CD14-positive monocyte (primary cell): ENCODE measurements around the gene DPPA2. TPM values are rescaled to one million over a fixed set of nuclear protein-coding genes. Genes with fewer than 3 reads are reported as not detected.

Experiments used
- DNase-seq, 3 donors: peaks; one replicate each; pipeline ENCODE4 v3.0.0-alpha.2; 2011 to 2022
- H2AFZ ChIP-seq: 2 replicates; pipeline ENCODE4 v1.6.0; 2012; ENCODE audit warnings: mild to moderate bottlenecking, low read depth, low read length, inconsistent platforms; ENCODE audit not compliant: insufficient read depth, poor library complexity, severe bottlenecking
- H3K27ac ChIP-seq, 2 donors: 1 replicate in 1 of 2; 2 replicates in 1 of 2; pipeline ENCODE4 v1.5.1; 2012 to 2013; ENCODE audit warnings: low read length in 2 of 2, control low read depth in 1 of 2, inconsistent platforms in 1 of 2, low read depth in 1 of 2, mild to moderate bottlenecking in 1 of 2
- H3K27me3 ChIP-seq, 2 donors: one replicate each; pipeline versions ENCODE4 v1.6.0 to v1.6.1; 2011 to 2013; ENCODE audit warnings: low read length in 2 of 2; ENCODE audit not compliant: control insufficient read depth in 2 of 2, insufficient read depth in 2 of 2
- H3K36me3 ChIP-seq, 2 donors: replicated peaks in 1 of 2; 1 replicate in 1 of 2; 2 replicates in 1 of 2; pipeline versions ENCODE4 v1.5.1 to v1.6.1; 2012 to 2013; ENCODE audit warnings: low read length in 2 of 2, control low read depth in 1 of 2, inconsistent platforms in 1 of 2, mild to moderate bottlenecking in 1 of 2; ENCODE audit not compliant: insufficient read depth in 2 of 2, control insufficient read depth in 1 of 2
- H3K4me1 ChIP-seq, 2 donors: 1 replicate in 1 of 2; 2 replicates in 1 of 2; pipeline versions ENCODE4 v1.5.1 to v1.6.1; 2012 to 2013; ENCODE audit warnings: low read length in 2 of 2, control low read depth in 1 of 2, inconsistent platforms in 1 of 2, mild to moderate bottlenecking in 1 of 2, moderate library complexity in 1 of 2; ENCODE audit not compliant: insufficient read depth in 2 of 2, control insufficient read depth in 1 of 2
- H3K4me2 ChIP-seq: replicated peaks from 2 replicates; pipeline ENCODE3; 2012; ENCODE audit warnings: low read length, moderate library complexity, mild to moderate bottlenecking; ENCODE audit not compliant: poor library complexity, severe bottlenecking; ENCODE audit errors: extremely low read depth
- H3K4me3 ChIP-seq, 3 experiments: fragments of 200-600 bp in 1 of 3; sonication (generic) in 1 of 3; replicated peaks in 1 of 3; 1 replicate in 2 of 3; 2 replicates in 1 of 3; pipeline ENCODE4 v1.5.1; 2011 to 2013; ENCODE audit warnings: low read length in 3 of 3, mild to moderate bottlenecking in 3 of 3, control low read depth in 2 of 3, low read depth in 2 of 3, inconsistent platforms in 1 of 3, moderate library complexity in 1 of 3
- H3K79me2 ChIP-seq: 2 replicates; pipeline ENCODE4 v1.6.0; 2012; ENCODE audit warnings: mild to moderate bottlenecking, control low read depth, inconsistent platforms, low read length, moderate library complexity; ENCODE audit not compliant: insufficient read depth
- H3K9ac ChIP-seq: 2 replicates; pipeline ENCODE4 v1.6.0; 2017; ENCODE audit warnings: low read length, mild to moderate bottlenecking; ENCODE audit not compliant: insufficient read depth, poor library complexity, severe bottlenecking
- H3K9me3 ChIP-seq, 2 donors: replicated peaks in 1 of 2; 1 replicate in 1 of 2; 2 replicates in 1 of 2; pipeline versions ENCODE4 v1.5.1 to v1.6.1; 2012 to 2013; ENCODE audit warnings: low read length in 2 of 2, control low read depth in 1 of 2; ENCODE audit not compliant: control insufficient read depth in 1 of 2, insufficient read depth in 1 of 2
- H4K20me1 ChIP-seq: 2 replicates; pipeline ENCODE4 v1.6.0; 2012; ENCODE audit warnings: mild to moderate bottlenecking, low read length, control low read depth, moderate library complexity; ENCODE audit not compliant: insufficient read depth
- H3K27ac Mint-ChIP-seq, 7 donors: one replicate each; pipeline ENCODE4 v1.8.0; 2020; ENCODE audit warnings: mild to moderate bottlenecking in 7 of 7, mixed read lengths in 7 of 7, moderate library complexity in 6 of 7, inconsistent platforms in 2 of 7
- H3K27me3 Mint-ChIP-seq, 3 donors: one replicate each; pipeline ENCODE4 v1.8.0; 2021 to 2022; ENCODE audit warnings: low read depth in 3 of 3, mild to moderate bottlenecking in 3 of 3, mixed read lengths in 3 of 3, moderate library complexity in 3 of 3, inconsistent platforms in 1 of 3
- H3K36me3 Mint-ChIP-seq, 2 donors: one replicate each; pipeline ENCODE4 v1.8.0; 2020; ENCODE audit warnings: mixed read lengths in 2 of 2, inconsistent platforms in 1 of 2, mild to moderate bottlenecking in 1 of 2
- H3K4me1 Mint-ChIP-seq: one replicate; pipeline ENCODE4 v1.8.0; 2020; ENCODE audit warnings: mild to moderate bottlenecking, mixed read lengths
- H3K4me3 Mint-ChIP-seq, 2 donors: one replicate each; pipeline ENCODE4 v1.8.0; 2020; ENCODE audit warnings: mild to moderate bottlenecking in 2 of 2, mixed read lengths in 2 of 2, moderate library complexity in 1 of 2
- H3K9me3 Mint-ChIP-seq, 7 donors: one replicate each; pipeline ENCODE4 v1.8.0; 2020 to 2022; ENCODE audit warnings: mixed read lengths in 7 of 7, mild to moderate bottlenecking in 6 of 7, moderate library complexity in 6 of 7, inconsistent platforms in 2 of 7
- WGBS: methylation state at CpG from one replicate; pipeline ENCODE4 v1.1.5; 2013; ENCODE audit warnings: missing lambda C conversion rate; ENCODE audit not compliant: insufficient coverage; 5-methylcytosine and 5-hydroxymethylcytosine counted together
- intact Hi-C, 2 donors: fragments of 100-400 bp; cut with micrococcal nuclease; formaldehyde crosslinking; loops; one replicate each; pipeline versions ENCODE4 v1.15.0 to v1.15.1; 2023
- polyA plus RNA-seq, 3 donors: library from polyadenylated mRNA; depleted of rRNA in 1 of 3; unstranded in 2 of 3; stranded (reverse) in 1 of 3; fragments of 300-500 nt in 2 of 3; fragments of >200 nt in 1 of 3; fragmentation: Illumina TruSeq in 2 of 3; gene quantifications; 1 replicate in 2 of 3; 2 replicates in 1 of 3; pipeline ENCODE4 v1.2.3, GENCODE V29; 2012 to 2021
- TF ChIP-seq, protein P1 (sequence below): fragments of 200-600 bp; IDR thresholded peaks from one replicate; pipeline ENCODE4 v1.8.0; 2022; ENCODE audit warnings: antibody characterized with exemption, mild to moderate bottlenecking

Gene DPPA2
- polyA plus RNA-seq, 3 donors = not detected

DNA sequence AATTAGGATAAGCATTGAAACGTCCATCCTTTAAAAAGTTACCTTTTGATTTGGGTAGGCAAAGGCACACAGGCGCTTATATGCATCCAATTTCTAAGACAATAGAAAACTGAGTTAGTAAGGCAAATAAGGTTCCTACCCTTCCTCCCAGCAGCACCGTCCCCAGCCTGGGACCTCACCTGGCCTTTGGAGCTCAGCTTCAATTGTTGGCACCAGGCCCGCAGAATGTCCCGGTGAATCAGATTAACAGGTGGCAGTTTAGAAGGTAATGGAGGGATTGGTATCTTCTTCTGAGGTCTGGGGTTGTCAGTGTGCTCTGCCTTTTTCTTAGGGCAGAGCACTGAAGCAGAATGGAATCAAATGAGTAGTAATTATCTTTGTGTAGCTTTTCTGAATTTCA, 15.4 kb upstream of the DPPA2 start:
- intact Hi-C loops = no loop called here
- Histone ChIP-seq H2AFZ (no peak overlapping the region), H3K9ac (no peak overlapping the region), H3K27me3 (peaks cover 0 to 3% of the 10 kb centered on the region in 2 donors), H3K4me1 (peaks cover 0 to 3% of the 10 kb centered on the region in 2 donors), H3K27ac (no peak overlapping the region), H4K20me1 (no peaks in the 10 kb centered on the region), H3K4me2 (no peak overlapping the region), H3K79me2 (no peaks in the 10 kb centered on the region), H3K9me3 (no peaks in the 10 kb centered on the region), H3K4me3 (no peak overlapping the region), H3K36me3 (no peaks in the 10 kb centered on the region)
- 100% methylated on average over 3 of the region's 5 CpGs for WGBS
- DNase-seq = no peak
- peaks cover 3 to 6% (median 6%) of the 10 kb centered on the region in 3 donors for H3K27me3 Mint-ChIP-seq
- TF ChIP-seq, protein P1, sequence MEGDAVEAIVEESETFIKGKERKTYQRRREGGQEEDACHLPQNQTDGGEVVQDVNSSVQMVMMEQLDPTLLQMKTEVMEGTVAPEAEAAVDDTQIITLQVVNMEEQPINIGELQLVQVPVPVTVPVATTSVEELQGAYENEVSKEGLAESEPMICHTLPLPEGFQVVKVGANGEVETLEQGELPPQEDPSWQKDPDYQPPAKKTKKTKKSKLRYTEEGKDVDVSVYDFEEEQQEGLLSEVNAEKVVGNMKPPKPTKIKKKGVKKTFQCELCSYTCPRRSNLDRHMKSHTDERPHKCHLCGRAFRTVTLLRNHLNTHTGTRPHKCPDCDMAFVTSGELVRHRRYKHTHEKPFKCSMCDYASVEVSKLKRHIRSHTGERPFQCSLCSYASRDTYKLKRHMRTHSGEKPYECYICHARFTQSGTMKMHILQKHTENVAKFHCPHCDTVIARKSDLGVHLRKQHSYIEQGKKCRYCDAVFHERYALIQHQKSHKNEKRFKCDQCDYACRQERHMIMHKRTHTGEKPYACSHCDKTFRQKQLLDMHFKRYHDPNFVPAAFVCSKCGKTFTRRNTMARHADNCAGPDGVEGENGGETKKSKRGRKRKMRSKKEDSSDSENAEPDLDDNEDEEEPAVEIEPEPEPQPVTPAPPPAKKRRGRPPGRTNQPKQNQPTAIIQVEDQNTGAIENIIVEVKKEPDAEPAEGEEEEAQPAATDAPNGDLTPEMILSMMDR = no peak
- H3K4me1 Mint-ChIP-seq = peaks cover 15% of the 10 kb centered on the region
- H3K36me3 Mint-ChIP-seq = no peaks in the 10 kb centered on the region
- H3K9me3 Mint-ChIP-seq = peaks cover 0 to 6% (median 2%) of the 10 kb centered on the region in 7 donors
- no peak overlapping the region for H3K4me3 Mint-ChIP-seq
- H3K27ac Mint-ChIP-seq = no peak overlapping the region

GRCh38 chr3:109330405-109330804, 14.1 kb upstream of the DPPA2 start:
- Histone ChIP-seq H3K9me3 (no peaks in the 10 kb centered on the region), H4K20me1 (no peaks in the 10 kb centered on the region), H2AFZ (no peak overlapping the region), H3K4me3 (no peak overlapping the region), H3K79me2 (no peaks in the 10 kb centered on the region), H3K27ac (no peak overlapping the region), H3K9ac (no peak overlapping the region), H3K27me3 (no peaks in the 10 kb centered on the region), H3K4me2 (no peak overlapping the region), H3K36me3 (no peaks in the 10 kb centered on the region), H3K4me1 (no peaks in the 10 kb centered on the region)
- H3K27me3 Mint-ChIP-seq = peaks cover 0 to 1% (median 0%) of the 10 kb centered on the region in 3 donors
- TF ChIP-seq, protein P1 = no peak
- H3K9me3 Mint-ChIP-seq = peaks cover 0 to 4% (median 0%) of the 10 kb centered on the region in 7 donors
- intact Hi-C loops = no loop called here
- H3K4me1 Mint-ChIP-seq = peaks cover 13% of the 10 kb centered on the region
- 94% methylated on average over 3 of the region's 7 CpGs for WGBS
- H3K4me3 Mint-ChIP-seq = no peak overlapping the region
- DNase-seq = no peak
- H3K27ac Mint-ChIP-seq = no peak overlapping the region
- no peaks in the 10 kb centered on the region for H3K36me3 Mint-ChIP-seq
